Keratinocyte (primary cell): Measurements from ENCODE around the gene SOCS1. TPM values are rescaled to one million over a fixed set of nuclear protein-coding genes. Genes with fewer than 3 reads are reported as not detected.

Source experiments
- DNase-seq: peaks from one replicate; pipeline ENCODE4 v3.0.0-alpha.2; 2011; ENCODE audit warnings: low read depth, missing footprints, low spot score
- FAIRE-seq: peaks from 2 replicates; lab custom pipeline; 2011; peaks lifted over from hg19 to GRCh38; lab: Jason Lieb, UNC
- H2AFZ ChIP-seq: 2 replicates; pipeline ENCODE4 v1.6.0; 2012; ENCODE audit warnings: low read length, control low read depth, inconsistent platforms; ENCODE audit not compliant: control insufficient read depth
- H3K27ac ChIP-seq: 2 replicates; pipeline ENCODE4 v1.5.1; 2011; ENCODE audit warnings: low read length; ENCODE audit not compliant: control insufficient read depth, insufficient read depth
- H3K27me3 ChIP-seq: 3 replicates; pipeline ENCODE4 v1.6.0; 2011; ENCODE audit warnings: low read length; ENCODE audit not compliant: control insufficient read depth, insufficient read depth; ENCODE audit errors: extremely low read depth
- H3K36me3 ChIP-seq, 2 experiments: 2 replicates in 1 of 2; 3 replicates in 1 of 2; pipeline ENCODE4 v1.5.1; 2011; ENCODE audit warnings: low read length in 2 of 2, mild to moderate bottlenecking in 1 of 2; ENCODE audit not compliant: control insufficient read depth in 2 of 2, insufficient read depth in 2 of 2; ENCODE audit errors: extremely low read depth in 1 of 2
- H3K4me1 ChIP-seq: 3 replicates; pipeline ENCODE4 v1.5.1; 2011; ENCODE audit warnings: low read length; ENCODE audit not compliant: control insufficient read depth, insufficient read depth; ENCODE audit errors: extremely low read depth
- H3K4me2 ChIP-seq: 3 replicates; pipeline ENCODE4 v1.6.0; 2011; ENCODE audit warnings: low read depth, low read length; ENCODE audit not compliant: control insufficient read depth, insufficient read depth; ENCODE audit errors: extremely low read depth
- H3K4me3 ChIP-seq, 3 experiments: fragments of 200-600 bp in 1 of 3; sonication (generic) in 1 of 3; 2 replicates in 2 of 3; 3 replicates in 1 of 3; pipeline ENCODE4 v1.5.1; 2011 to 2016; ENCODE audit warnings: low read length in 3 of 3, mild to moderate bottlenecking in 3 of 3, control low read depth in 2 of 3, inconsistent platforms in 1 of 3, low read depth in 1 of 3, mixed read lengths in 1 of 3, mixed run types in 1 of 3, moderate library complexity in 1 of 3; ENCODE audit not compliant: control insufficient read depth in 2 of 3, insufficient read depth in 2 of 3; ENCODE audit errors: extremely low read depth in 1 of 3
- H3K79me2 ChIP-seq: 2 replicates; pipeline ENCODE4 v1.6.0; 2012; ENCODE audit warnings: low read length; ENCODE audit not compliant: control insufficient read depth, insufficient read depth
- H3K9ac ChIP-seq: 3 replicates; pipeline ENCODE4 v1.6.0; 2011; ENCODE audit warnings: low read length; ENCODE audit not compliant: control insufficient read depth, insufficient read depth; ENCODE audit errors: extremely low read depth
- H3K9me1 ChIP-seq: 3 replicates; pipeline ENCODE4 v1.6.0; 2011; ENCODE audit warnings: low read length; ENCODE audit not compliant: control insufficient read depth, insufficient read depth; ENCODE audit errors: extremely low read depth
- H3K9me3 ChIP-seq: 2 replicates; pipeline ENCODE4 v1.5.1; 2012; ENCODE audit warnings: low read depth, low read length; ENCODE audit not compliant: control insufficient read depth
- H4K20me1 ChIP-seq: 3 replicates; pipeline ENCODE4 v1.6.0; 2011; ENCODE audit warnings: low read length; ENCODE audit not compliant: control insufficient read depth, insufficient read depth; ENCODE audit errors: extremely low read depth
- CTCF ChIP-seq, 3 experiments: IDR thresholded peaks in 1 of 3; conservative IDR thresholded peaks in 1 of 3; optimal IDR thresholded peaks in 1 of 3; 2 replicates in 2 of 3; 3 replicates in 1 of 3; pipeline versions ENCODE3 to v1.5.1; 2011; ENCODE audit warnings: low read length in 3 of 3, mild to moderate bottlenecking in 3 of 3, moderate library complexity in 2 of 3, control low read depth in 1 of 3, inconsistent platforms in 1 of 3; ENCODE audit not compliant: insufficient read depth in 2 of 3; ENCODE audit errors: extremely low read depth in 1 of 3
- EZH2 ChIP-seq: IDR thresholded peaks from one replicate; pipeline ENCODE4 v1.6.1; 2012; ENCODE audit warnings: inconsistent platforms, mild to moderate bottlenecking, low read length, moderate library complexity
- dilution Hi-C: fragments of 300-500 bp; cut with MboI; formaldehyde crosslinking; loops from one replicate; pipeline ENCODE4 v1.7.0; 2020; ENCODE audit warnings: low sequenced_read_pairs; ENCODE audit not compliant: extremely low pct_ligation_motif_present
- polyA plus RNA-seq, 5 experiments: library from polyadenylated mRNA; depleted of rRNA in 3 of 5; stranded (reverse) in 3 of 5; stranded (forward) in 1 of 5; unstranded in 1 of 5; fragments of >200 nt; gene quantifications; 1 replicate in 1 of 5; 2 replicates in 3 of 5; 3 replicates in 1 of 5; pipeline versions ENCODE4 v1.2.1 to v1.2.3, GENCODE V29; 2011 to 2012; ENCODE audit warnings: missing spikeins in 2 of 5, low read depth in 1 of 5, low replicate concordance in 1 of 5

Gene SOCS1
- polyA plus RNA-seq, 1 donor (not counting 4 experiments of a cell fraction or from before 2014, with no cell fraction given) = 0.98 TPM

GRCh38 chr16:11238272-11239202, 17.5 kb downstream of the SOCS1 start:
- DNase-seq = no peak
- Histone ChIP-seq H3K4me2 (no peak overlapping the region), H3K36me3 (no peaks in the 10 kb centered on the region), H3K27me3 (no peaks in the 10 kb centered on the region), H4K20me1 (no peaks in the 10 kb centered on the region), H2AFZ (no peak overlapping the region), H3K27ac (no peak overlapping the region), H3K9me3 (no peaks in the 10 kb centered on the region), H3K9ac (no peak overlapping the region), H3K9me1 (no peaks in the 10 kb centered on the region), H3K79me2 (no peaks in the 10 kb centered on the region), H3K4me3 (no peak overlapping the region), H3K4me1 (peaks cover 4% of the 10 kb centered on the region)
- dilution Hi-C loops = no loop called here
- FAIRE-seq = no peak
- TF ChIP-seq EZH2 (no peak), CTCF (optimal IDR thresholded peaks at IDR 0.05 in 1 of 3, IDR thresholded peaks at IDR 0.05 in 1 of 3, conservative IDR thresholded peaks at IDR 0.05 in 1 of 3; ENCODE audit: extremely low read depth in 1 of 3, insufficient read depth in 2 of 3, low read length in 3 of 3) (no peak)

- DNase-seq (no peak), FAIRE-seq (no peak)
- Histone ChIP-seq H3K4me3 (no peak overlapping the region), H3K27ac (no peak overlapping the region), H3K4me2 (no peak overlapping the region), H3K27me3 (no peaks in the 10 kb centered on the region), H4K20me1 (no peaks in the 10 kb centered on the region), H3K4me1 (peaks cover 4% of the 10 kb centered on the region), H3K9me1 (no peaks in the 10 kb centered on the region), H2AFZ (no peak overlapping the region), H3K79me2 (no peaks in the 10 kb centered on the region), H3K36me3 (no peaks in the 10 kb centered on the region), H3K9me3 (no peaks in the 10 kb centered on the region), H3K9ac (no peak overlapping the region)
- TF ChIP-seq EZH2 (no peak), CTCF (optimal IDR thresholded peaks at IDR 0.05 in 1 of 3, IDR thresholded peaks at IDR 0.05 in 1 of 3, conservative IDR thresholded peaks at IDR 0.05 in 1 of 3; ENCODE audit: extremely low read depth in 1 of 3, insufficient read depth in 2 of 3, low read length in 3 of 3) (no peak)
- dilution Hi-C loops = no loop called here
These were observed 19.3 kb downstream of the SOCS1 start for GRCh38 chr16:11236461-11237254.
